IMR-90 (cell line): ENCODE results near the gene TOR2A. TPM values are rescaled to one million over a fixed set of nuclear protein-coding genes. Genes with fewer than 3 reads are reported as not detected.

Experiments used
- ATAC-seq: fragments of 200-7000 bp; cut with Tn5 transposase; 2 replicates; pipeline ENCODE4 v1.9.1; 2020; ENCODE audit warnings: low read depth, mild to moderate bottlenecking, moderate library complexity
- BruUV-seq: library from RNA; stranded (reverse); fragments of 400-500 nt; replicated peaks from 2 replicates; lab custom pipeline; 2021; lab: Mats Ljungman, UMichigan
- CTCF ChIA-PET: fragments of 300-600 bp; formaldehyde crosslinking; extraction: SDS; loops from one replicate; lab custom pipeline; 2021; ENCODE audit warnings: antibody characterized with exemption; lab: Yijun Ruan, JAX
- POLR2A ChIA-PET: fragments of 300-600 bp; sonication (Branson Sonifier 250); formaldehyde crosslinking; loops from one replicate; lab custom pipeline; 2022; ENCODE audit warnings: antibody characterized with exemption; ENCODE audit not compliant: unreplicated experiment; lab: Charles Lee
- DNase-seq: peaks from one replicate; pipeline ENCODE4 v3.0.0; 2013
- H2AFZ ChIP-seq: replicated peaks from 2 replicates; pipeline ENCODE3; 2013; ENCODE audit warnings: low read length, mild to moderate bottlenecking; ENCODE audit not compliant: poor library complexity
- H2AK5ac ChIP-seq: 2 replicates; pipeline ENCODE4 v1.6.1; 2013; ENCODE audit warnings: low read depth, low read length, inconsistent platforms
- H2AK9ac ChIP-seq: replicated peaks from 2 replicates; pipeline ENCODE3; 2013; ENCODE audit warnings: mild to moderate bottlenecking, low read depth, low read length, moderate library complexity; ENCODE audit not compliant: poor library complexity
- H2BK120ac ChIP-seq: 2 replicates; pipeline ENCODE4 v1.6.1; 2013; ENCODE audit warnings: low read depth, low read length, inconsistent platforms
- H2BK15ac ChIP-seq: 3 replicates; pipeline ENCODE4 v1.6.1; 2013; ENCODE audit warnings: low read depth, low read length, inconsistent platforms
- H2BK20ac ChIP-seq: 2 replicates; pipeline ENCODE4 v1.6.1; 2013; ENCODE audit warnings: low read depth, mild to moderate bottlenecking, inconsistent platforms, low read length, moderate library complexity
- H2BK5ac ChIP-seq: 2 replicates; pipeline ENCODE4 v1.6.1; 2013; ENCODE audit warnings: mild to moderate bottlenecking, low read depth, low read length, inconsistent platforms; ENCODE audit not compliant: poor library complexity, severe bottlenecking
- H3K14ac ChIP-seq: replicated peaks from 2 replicates; pipeline ENCODE4 v1.6.1; 2013; ENCODE audit warnings: low read depth, low read length, inconsistent platforms
- H3K18ac ChIP-seq: 2 replicates; pipeline ENCODE4 v1.6.1; 2013; ENCODE audit warnings: low read depth, low read length, control low read depth
- H3K23ac ChIP-seq: 2 replicates; pipeline ENCODE4 v1.6.1; 2013; ENCODE audit warnings: low read depth, low read length, inconsistent platforms
- H3K27ac ChIP-seq: 2 replicates; pipeline ENCODE4 v1.5.1; 2013; ENCODE audit warnings: mild to moderate bottlenecking, control low read depth, low read length; ENCODE audit not compliant: insufficient read depth
- H3K27me3 ChIP-seq: 2 replicates; pipeline ENCODE4 v1.6.1; 2013; ENCODE audit warnings: low read length; ENCODE audit not compliant: control insufficient read depth, insufficient read depth
- H3K36me3 ChIP-seq: 2 replicates; pipeline ENCODE4 v1.6.1; 2013; ENCODE audit warnings: low read length, mixed read lengths; ENCODE audit not compliant: control insufficient read depth, insufficient read depth
- H3K4ac ChIP-seq: 2 replicates; pipeline ENCODE4 v1.6.1; 2013; ENCODE audit warnings: low read depth, low read length, inconsistent platforms
- H3K4me1 ChIP-seq: 2 replicates; pipeline ENCODE4 v1.6.1; 2013; ENCODE audit warnings: low read length, mixed read lengths; ENCODE audit not compliant: control insufficient read depth, insufficient read depth
- H3K4me2 ChIP-seq: 2 replicates; pipeline ENCODE4 v1.6.1; 2013; ENCODE audit warnings: low read depth, mild to moderate bottlenecking, control low read depth, low read length, moderate library complexity
- H3K4me3 ChIP-seq: 2 replicates; pipeline ENCODE4 v1.5.1; 2013; ENCODE audit warnings: low read depth, mild to moderate bottlenecking, control low read depth, low read length, moderate library complexity; ENCODE audit not compliant: insufficient read depth
- H3K56ac ChIP-seq: 2 replicates; pipeline ENCODE4 v1.6.1; 2013; ENCODE audit warnings: low read length, inconsistent platforms; ENCODE audit not compliant: insufficient read depth; ENCODE audit errors: extremely low read depth
- H3K79me1 ChIP-seq, 2 experiments: 2 replicates each; pipeline ENCODE4 v1.6.1; 2013; ENCODE audit warnings: low read length in 2 of 2, inconsistent platforms in 1 of 2, low read depth in 1 of 2
- H3K9ac ChIP-seq: 2 replicates; pipeline ENCODE4 v1.6.1; 2013; ENCODE audit warnings: low read depth, low read length, control low read depth
- H3K9me1 ChIP-seq: 2 replicates; pipeline ENCODE4 v1.6.1; 2013; ENCODE audit warnings: low read length, inconsistent platforms; ENCODE audit not compliant: insufficient read depth
- H3K9me3 ChIP-seq: 2 replicates; pipeline ENCODE4 v1.6.1; 2013; ENCODE audit warnings: low read length; ENCODE audit not compliant: control insufficient read depth, insufficient read depth
- H4K20me1 ChIP-seq: 2 replicates; pipeline ENCODE4 v1.6.1; 2013; ENCODE audit warnings: low read length, inconsistent platforms; ENCODE audit not compliant: insufficient read depth
- H4K5ac ChIP-seq: 2 replicates; pipeline ENCODE4 v1.6.1; 2013; ENCODE audit warnings: mild to moderate bottlenecking, low read depth, low read length, control low read depth
- H4K8ac ChIP-seq, 2 experiments: 2 replicates each; pipeline ENCODE4 v1.6.1; 2013; ENCODE audit warnings: low read depth in 2 of 2, low read length in 2 of 2, control low read depth in 1 of 2, inconsistent platforms in 1 of 2
- H4K91ac ChIP-seq: 2 replicates; pipeline ENCODE4 v1.6.1; 2013; ENCODE audit warnings: low read depth, low read length, inconsistent platforms; ENCODE audit not compliant: insufficient read depth
- MXI1 ChIP-seq: IDR thresholded peaks from 2 replicates; pipeline ENCODE4 v1.6.1; 2012; ENCODE audit warnings: low read depth, mild to moderate bottlenecking, low read length, moderate library complexity, borderline replicate concordance
- POLR2A ChIP-seq: IDR thresholded peaks from 2 replicates; pipeline ENCODE4 v1.6.1; 2012; ENCODE audit warnings: mild to moderate bottlenecking, low read depth, low read length
- RAD21 ChIP-seq: IDR thresholded peaks from 2 replicates; pipeline ENCODE4 v1.6.1; 2012; ENCODE audit warnings: low read length, improper control_type of control experiment
- WGBS, 2 experiments: methylation state at CpG; one replicate each; pipeline versions ENCODE4 v1.1.5 to v1.1.7; 2013; ENCODE audit warnings: missing lambda C conversion rate in 2 of 2; ENCODE audit not compliant: insufficient read length in 1 of 2; ENCODE audit errors: extremely low coverage in 2 of 2; 5-methylcytosine and 5-hydroxymethylcytosine counted together
- dilution Hi-C: fragments of 300-500 bp; cut with HindIII; formaldehyde crosslinking; loops from one replicate; pipeline ENCODE4 v1.14.3; 2018; ENCODE audit warnings: low sequenced_read_pairs; ENCODE audit not compliant: unreplicated experiment
- in situ Hi-C: fragments of 300-500 bp; cut with MboI; formaldehyde crosslinking; loops from 3 replicates; pipeline ENCODE4 v1.14.3; 2019; ENCODE audit warnings: low sequenced_read_pairs, inconsistent platforms, mixed read lengths
- intact Hi-C: fragments of 100-400 bp; cut with micrococcal nuclease; formaldehyde crosslinking; loops from 2 replicates; pipeline ENCODE4 v1.10.0; 2022
- polyA plus RNA-seq, 3 experiments: library from polyadenylated mRNA; depleted of rRNA; stranded (reverse); fragments of >200 nt; gene quantifications; 2 replicates each; pipeline ENCODE4 v1.2.3, GENCODE V29; 2012; ENCODE audit warnings: low replicate concordance in 1 of 3
- total RNA-seq: library from RNA; depleted of rRNA; stranded (reverse); fragments of >200 nt; gene quantifications from 2 replicates; pipeline ENCODE4 v1.2.3, GENCODE V29; 2012

Gene TOR2A
- total and polyA plus RNA-seq, 2 of the 4 experiments (the other 2 are of a cell fraction) = 0.90 to 12.5 TPM

DNA sequence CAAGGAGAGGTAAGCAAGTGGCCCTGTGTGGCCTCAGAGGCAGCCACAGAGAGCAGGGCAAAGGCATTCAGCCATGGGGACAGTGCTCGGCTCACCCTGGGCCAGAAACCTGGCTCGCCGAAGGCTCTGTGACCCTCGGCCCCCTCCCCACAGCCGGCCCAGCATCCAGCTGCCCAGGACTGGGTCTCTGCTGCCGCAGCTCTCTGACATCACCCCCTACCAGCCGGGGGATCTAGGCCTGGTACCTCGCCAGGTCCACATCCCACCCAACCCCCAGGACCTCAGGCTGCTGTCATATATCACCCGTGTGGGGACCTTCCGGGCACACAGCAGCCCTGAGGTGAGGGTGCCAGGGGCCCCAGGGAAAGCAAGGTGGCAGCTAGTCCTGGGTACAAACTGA, 22.2 kb downstream of the TOR2A start:
- H3K4me3 ChIP-seq = no peak overlapping the region
- H3K79me1 ChIP-seq = peaks cover 2 to 14% of the 10 kb centered on the region in 2 experiments; a peak in 3 of 4 replicates
- DNase-seq = no peak
- H2BK15ac ChIP-seq = no peak overlapping the region
- H2AK9ac ChIP-seq = no peak overlapping the region
- ATAC-seq = no peak
- peaks cover 7% of the 10 kb centered on the region for H4K20me1 ChIP-seq
- no peak overlapping the region for H2BK5ac ChIP-seq
- no peak overlapping the region for H2AFZ ChIP-seq
- H3K56ac ChIP-seq = no peak overlapping the region
- H3K4me1 ChIP-seq = peaks cover 7% of the 10 kb centered on the region
- 86% methylated on average over 3 of the region's 10 CpGs; no CpG with 5 or more reads in 1 of the 2 experiments for WGBS, 2 experiments
- TF ChIP-seq POLR2A (no peak), RAD21 (no peak), MXI1 (no peak)
- BruUV-seq = no TSS peak
- no peak overlapping the region for H4K5ac ChIP-seq
- no peaks in the 10 kb centered on the region for H3K36me3 ChIP-seq
- H3K9me1 ChIP-seq = no peaks in the 10 kb centered on the region; the same call in 1 of the 2 replicates
- H4K91ac ChIP-seq = no peak overlapping the region
- H3K4me2 ChIP-seq = no peak overlapping the region
- H3K14ac ChIP-seq = no peak overlapping the region
- no peak overlapping the region for H2BK120ac ChIP-seq
- POLR2A ChIA-PET = no interaction called here
- no peaks in the 10 kb centered on the region for H3K27me3 ChIP-seq
- H3K9ac ChIP-seq = no peak overlapping the region
- no peak overlapping the region for H3K4ac ChIP-seq
- H3K18ac ChIP-seq = no peak overlapping the region
- H3K9me3 ChIP-seq = no peaks in the 10 kb centered on the region
- CTCF ChIA-PET = no interaction called here
- no peak overlapping the region for H3K27ac ChIP-seq
- no peak overlapping the region for H2AK5ac ChIP-seq
- H4K8ac ChIP-seq = no peak overlapping the region
- in situ Hi-C loops = no loop called here
- H2BK20ac ChIP-seq = no peak overlapping the region
- intact Hi-C loops = no loop called here
- dilution Hi-C loops = no loop called here
- no peak overlapping the region for H3K23ac ChIP-seq
